Mucosa of gallbladder (tissue), 1 donor: Measurements from ENCODE around the gene PIGM. TPM values are rescaled to one million over a fixed set of nuclear protein-coding genes. Genes with fewer than 3 reads are reported as not detected.

ENCODE experiments used
- DNase-seq: peaks from one replicate; pipeline ENCODE4 v3.0.0-alpha.2; 2020; ENCODE audit warnings: low spot score
- total RNA-seq: library from RNA; stranded (reverse); gene quantifications from one replicate; pipeline ENCODE4 v1.2.1, GENCODE V29; 2021
- donor health status: DM: no; HTN: no; CAD: no.

The PIGM gene
- total RNA-seq, 1 donor from 2014 or later, result 7.9 TPM

DNA sequence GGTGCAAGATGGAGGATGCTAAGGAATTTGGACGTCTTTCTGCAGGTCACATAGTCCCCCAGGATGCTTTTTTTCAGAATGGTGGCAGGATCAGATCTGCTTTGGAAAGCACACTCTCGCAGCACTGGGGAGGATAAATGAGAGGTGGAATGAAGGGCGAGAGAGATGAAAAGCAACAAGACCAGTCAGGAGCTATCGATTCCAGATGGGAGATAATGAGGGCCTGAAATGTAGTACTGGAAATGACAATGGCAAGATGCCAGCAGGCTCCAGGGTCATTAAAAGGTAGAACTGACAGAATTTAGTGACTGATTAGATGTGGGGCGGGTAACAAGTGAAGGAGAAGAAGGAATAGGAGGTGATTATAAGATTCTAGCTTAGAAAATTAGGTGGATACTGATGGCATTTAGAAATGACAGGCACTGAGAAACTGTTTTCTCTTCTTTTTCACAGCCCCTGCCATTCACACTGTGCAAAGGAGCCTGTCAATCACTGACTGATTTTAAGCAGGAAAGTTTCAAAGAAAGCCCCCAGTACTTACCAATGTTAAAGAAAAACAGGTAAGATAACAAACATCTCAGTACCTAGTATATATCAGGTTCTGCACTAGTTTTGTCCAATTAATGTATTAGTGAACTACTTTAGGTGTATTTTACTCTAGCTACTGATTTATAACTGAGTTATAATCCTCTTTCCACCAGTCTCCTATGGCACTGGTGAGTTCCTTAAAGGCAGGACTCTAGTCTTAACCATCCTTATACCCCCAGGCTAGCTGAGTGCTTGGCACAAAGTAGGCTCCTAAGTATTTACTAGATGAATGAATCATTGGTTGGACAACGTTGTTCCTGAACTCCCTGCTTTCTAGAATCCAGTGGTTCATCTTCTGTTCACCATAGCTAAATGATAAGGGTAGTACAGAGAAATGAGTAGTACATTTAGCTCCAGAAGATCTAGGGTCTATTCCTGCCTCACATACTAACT lies 9.2 kb downstream of the PIGM start:
- no peak for DNase-seq

DNA sequence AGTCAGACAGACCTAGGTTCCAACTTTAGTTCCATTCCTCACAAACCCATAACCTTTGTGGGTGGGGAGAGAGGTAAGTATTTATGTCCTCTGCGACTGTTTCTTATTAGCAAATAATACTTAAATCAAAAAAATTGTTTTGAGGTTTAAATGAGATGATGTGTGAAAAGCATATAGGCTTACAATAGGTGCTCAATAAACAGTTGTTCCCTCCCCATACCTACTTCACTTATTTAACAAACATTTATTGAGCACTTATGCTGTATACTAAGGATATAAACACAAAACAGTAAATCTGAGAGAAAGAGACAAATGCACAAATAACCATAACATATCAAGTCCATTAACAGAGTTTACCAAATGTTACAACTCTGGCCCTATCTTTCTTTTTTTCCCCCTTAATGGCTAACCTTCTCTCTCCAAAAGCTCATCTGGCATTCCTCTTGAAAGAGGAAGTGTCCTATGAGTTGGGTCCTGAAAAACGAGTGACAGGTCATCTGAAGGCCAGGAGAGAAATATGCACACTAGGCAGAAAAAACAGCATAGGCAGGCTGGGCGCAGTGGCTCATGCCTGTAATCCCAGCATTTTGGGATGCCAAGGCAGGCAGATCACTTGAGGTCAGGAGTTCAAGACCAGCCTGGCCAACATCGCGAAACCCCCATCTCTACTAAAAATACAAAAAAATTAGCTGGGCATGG lies 10.3 kb downstream of the PIGM start:
- DNase-seq, result no peak

DNA sequence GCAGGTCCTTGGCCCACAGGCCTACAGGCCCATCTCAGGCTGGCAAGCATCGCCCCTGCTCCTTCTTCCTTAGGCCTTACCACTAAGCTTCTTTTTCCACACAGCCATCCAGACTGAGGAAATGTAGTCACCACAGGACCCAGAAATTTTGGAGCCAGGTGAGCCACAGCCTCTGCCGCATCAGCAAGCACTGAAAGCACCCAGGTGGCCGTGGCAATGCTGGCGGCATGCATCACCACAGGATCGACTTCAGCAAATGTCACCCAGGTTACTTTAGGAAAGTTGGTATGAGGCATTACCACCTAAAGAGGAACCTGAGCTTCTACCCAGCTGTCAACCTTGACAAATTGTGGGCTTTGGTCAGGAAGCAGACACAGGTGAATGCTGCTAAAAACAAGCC lies 11.6 kb downstream of the PIGM start:
- DNase-seq, result no peak

DNA sequence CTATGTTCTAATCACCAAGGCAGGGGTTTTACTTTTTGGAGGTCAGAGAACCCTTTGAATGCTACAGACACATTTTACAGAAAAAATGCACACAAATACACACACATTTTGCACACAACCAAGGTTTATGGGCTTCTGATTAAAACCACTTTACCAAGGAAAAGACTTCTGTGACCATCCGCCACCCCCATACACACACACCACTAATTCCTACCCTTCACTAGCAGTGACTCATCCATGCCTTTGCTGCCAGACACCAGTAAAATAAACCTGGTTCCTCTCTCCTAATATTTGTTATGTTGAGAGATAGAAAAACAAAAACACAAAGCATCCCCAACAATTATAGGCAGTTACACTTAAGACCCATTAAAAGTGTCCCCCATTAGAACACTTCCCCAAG lies 12.9 kb downstream of the PIGM start:
- DNase-seq, result no peak

DNA sequence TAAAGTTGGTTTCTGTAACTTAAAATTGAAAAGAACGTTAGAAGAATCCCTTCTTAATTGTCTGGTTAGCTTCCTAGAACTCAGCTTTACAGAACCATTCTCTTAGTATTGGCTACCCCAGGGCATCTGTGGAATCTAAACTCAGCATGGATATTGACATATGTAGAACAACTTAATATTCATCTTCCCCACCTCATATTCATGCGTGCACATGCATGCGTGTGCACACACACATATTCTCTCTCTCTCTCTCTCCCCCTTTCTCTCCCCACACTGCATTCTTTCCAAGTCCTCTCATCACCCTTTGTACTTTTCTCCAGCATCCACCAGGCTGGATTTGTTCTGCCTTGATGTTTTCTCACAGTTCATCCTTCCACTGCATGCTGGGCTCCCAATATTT lies 13.4 kb downstream of the PIGM start:
- DNase-seq, result no peak

DNA sequence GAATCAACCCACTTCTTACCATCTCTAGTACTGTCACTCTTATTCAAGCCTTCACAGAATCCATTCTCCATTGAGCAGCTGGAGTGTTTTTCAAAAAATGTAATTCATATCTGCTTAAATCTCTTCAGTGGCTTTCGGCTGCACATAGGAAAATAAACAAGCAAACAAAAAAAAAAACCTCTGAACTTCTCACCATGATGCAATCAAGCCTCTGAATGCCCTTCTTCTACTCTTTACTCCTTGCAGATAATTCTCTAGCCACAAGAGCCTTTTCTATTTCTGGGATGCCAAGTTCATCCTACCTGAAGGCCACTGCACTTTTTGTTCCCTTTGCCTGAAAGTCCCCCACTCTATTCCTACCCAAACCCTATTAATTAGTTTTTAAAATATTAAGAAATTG lies 14.2 kb downstream of the PIGM start:
- no peak for DNase-seq

DNA sequence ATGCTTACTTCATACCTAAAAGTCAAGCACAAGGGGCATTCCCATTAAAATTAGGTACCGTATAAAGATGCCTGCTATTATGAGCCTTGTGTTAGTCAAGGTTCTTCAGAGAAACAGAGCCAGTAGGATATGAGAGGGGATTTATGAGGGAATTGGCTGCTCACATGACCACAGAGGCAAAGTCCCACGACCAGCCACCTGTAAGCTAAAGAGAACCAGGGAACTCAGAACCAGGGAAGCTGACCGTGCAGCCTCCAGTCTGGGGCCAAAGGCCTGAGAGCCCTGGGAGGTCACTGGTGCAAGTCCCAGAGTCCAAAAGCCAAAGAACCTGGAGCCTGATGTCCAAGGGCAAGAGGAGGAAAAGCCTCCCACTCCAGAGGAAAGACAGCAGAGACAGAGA lies 20.0 kb downstream of the PIGM start:
- DNase-seq, result no peak

DNA sequence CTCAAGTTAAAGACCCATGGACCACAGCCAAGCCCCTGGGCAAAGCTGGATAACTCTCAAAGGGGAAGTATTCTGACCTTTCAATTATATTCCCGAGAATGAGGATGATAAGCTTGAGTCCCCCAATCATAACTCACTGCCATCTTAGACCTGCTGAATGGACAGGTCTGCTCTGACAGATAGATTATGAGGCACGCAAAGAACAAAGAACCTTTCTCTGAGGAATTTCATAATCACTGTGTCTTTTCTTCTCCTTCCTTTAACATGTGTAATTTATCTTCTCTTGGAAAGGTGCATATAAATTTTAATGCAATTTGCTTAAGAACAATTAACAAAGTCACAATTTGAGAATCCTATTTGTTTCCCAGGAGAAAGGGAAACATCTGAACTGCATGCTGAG lies 22.0 kb downstream of the PIGM start:
- DNase-seq, result no peak

DNA sequence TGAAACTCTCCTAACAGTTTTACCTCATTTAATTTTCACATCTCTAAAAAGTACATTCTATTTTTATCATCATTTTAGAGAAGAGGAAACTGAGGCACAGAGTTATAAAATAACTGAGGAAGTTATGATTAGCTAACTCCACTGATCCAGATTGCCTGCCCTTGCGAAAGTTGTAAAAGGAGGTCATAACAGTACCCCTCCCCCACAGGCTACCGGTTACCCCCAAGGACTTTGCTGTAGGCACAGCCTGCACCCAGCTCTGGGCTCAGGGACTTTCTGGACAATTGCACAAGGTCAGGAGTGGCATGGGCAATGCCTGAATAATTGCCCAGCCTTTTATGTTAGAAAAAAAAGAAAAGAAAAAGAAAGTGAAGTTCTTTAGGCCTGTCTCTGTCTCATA lies 22.7 kb downstream of the PIGM start:
- DNase-seq, result no peak

DNA sequence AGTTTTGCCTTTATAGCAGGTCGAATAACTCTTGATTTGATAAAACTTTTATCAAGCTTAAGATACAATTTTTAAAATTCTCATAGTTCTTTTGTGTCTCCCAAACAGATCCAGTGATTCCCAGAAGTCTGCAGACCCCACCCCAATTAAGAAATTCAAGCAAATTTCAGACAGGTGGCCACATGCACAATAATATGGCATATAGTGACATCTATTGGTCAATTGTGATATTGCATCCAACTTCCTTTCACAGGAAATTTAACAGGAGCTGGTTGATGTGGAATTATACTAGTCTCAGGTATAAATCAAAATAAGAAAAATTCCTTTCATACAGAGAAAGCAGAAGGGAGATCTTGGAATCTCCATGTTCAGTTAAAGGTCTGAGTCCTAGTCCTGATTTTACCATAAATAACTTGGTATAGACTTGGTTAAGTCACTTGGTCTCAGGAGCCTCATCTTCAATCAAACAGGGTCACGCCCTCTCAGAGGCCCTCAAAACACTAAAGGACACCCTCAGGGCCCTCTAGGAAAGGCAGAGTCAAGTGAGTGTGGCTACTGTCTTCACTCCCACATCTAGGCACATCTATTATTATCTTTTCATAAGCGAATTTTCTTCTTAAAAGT lies 24.1 kb downstream of the PIGM start:
- DNase-seq, result no peak

DNA sequence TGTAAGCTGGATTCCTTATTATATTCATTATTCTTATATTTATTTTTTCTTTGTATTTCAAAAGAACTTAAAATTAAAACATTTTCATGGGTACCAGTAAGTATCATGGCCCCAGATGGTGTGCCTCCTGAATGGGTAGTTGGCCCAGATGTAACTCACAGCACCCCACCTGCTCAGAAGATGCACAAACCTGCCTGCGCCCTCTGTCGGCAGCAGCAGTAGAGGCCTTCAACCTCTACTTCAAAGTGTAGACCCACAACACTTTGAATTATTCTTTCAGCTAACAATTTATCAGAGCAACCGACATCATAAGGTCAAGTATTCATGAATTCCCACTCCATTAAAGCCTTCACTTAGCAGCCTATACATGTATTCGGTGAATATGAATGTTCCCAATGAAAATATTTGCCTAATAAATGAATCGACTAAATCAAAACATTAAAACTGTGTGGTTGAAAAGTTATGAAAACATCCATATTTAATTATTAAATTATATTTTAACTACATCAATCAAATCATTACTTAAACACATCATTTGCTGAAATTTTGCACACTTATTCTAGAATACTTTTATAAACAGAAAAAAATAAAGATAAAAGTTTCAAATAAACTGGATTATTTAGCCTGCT lies 25.4 kb downstream of the PIGM start:
- DNase-seq, result peak; percentile 69

DNA sequence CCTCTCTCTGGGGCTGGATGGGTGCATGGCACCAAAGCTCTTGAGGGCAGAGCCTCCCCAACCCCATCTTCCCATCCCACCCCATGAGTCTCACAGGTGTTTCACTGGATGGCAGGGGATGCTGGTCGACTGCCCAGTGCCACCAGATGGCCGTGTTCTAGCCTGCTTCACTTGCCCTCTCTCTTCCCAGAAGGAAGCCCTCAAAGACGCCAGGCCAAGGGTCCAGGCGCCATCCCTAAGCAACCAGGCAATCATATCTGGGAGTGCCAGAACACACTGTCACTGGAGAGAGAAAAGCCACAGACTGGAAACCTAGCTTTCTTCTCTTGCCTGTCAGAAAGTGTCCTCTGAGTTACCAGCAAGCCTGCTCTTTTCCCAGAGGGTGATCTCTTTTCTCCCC lies 26.7 kb downstream of the PIGM start:
- DNase-seq, result no peak

DNA sequence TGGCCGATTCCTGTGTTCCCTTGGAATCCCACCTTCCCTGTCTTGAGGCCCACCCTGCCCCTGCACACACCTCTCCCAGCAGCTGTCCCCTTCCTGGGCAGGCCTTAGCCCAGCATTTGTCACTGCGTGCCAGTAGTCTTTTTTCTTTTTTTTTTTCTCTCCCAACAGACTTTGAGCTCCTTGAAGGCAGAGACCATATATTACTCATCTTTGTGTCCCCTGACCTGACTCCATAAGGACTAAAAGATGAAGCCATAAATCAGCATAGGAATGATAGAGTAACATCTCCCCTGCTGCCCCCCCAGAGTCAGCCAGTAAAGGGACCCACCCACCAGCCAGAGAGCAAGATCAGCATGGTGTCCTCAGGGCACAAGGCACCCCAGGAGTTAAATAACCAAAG lies 27.4 kb downstream of the PIGM start:
- DNase-seq, result no peak

DNA sequence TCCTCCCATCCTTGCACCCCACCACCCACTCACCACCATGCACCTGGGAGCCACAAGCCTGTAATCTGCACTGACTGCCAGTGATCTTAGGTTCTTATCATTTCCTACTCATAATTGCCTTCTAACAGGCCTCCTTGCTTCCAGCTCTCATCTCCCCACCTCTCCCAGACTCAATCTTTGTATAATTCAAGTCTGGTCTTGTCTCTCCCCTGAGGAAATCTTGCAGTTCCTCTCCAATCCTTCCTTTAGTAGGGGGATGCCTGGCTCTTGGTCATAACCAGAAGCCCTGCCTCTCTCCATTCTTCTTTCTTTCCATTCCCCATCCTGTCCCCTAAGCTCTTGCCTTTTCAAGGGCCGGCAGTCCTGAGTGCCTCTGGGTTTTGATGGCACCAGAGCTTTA lies 27.8 kb downstream of the PIGM start:
- DNase-seq, result no peak

DNA sequence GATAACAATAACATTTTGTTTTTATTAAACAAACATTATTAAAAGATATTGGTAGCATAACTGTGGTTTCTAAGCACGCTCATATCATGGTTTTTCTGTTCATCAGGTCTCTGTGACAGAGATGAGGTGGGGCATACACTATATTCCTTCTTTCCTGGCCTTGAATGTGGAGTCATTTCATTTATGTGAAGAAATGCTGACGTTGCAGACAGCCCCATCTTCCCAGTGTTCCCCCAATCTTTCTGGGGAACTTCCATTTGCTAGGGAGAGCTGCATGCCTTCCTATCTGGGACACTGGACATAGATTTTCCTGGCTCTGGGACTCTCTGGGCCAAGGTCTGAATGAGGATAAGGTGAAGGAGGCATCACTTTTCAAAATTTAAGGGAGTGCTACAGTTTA lies 30.4 kb downstream of the PIGM start:
- DNase-seq, result no peak

DNA sequence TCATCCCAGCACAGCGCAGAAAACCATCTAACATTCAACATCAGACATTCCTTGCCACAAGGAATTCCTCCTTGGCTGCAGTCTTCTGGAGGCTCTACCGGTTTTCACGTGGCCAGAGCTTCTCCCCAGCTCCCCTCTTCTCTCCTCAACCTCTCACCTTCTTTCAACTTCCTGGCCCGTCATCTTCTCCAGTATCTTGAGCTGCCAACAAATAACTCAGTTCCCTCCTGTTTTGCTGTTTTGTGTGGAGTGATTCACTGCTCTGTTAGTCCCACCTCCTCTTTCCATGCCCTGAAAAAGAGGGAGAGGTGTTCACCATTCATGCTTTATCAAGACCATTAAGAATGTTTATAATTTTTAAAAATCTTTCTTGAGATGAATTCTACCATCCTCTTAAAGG lies 32.6 kb downstream of the PIGM start:
- DNase-seq, result no peak

DNA sequence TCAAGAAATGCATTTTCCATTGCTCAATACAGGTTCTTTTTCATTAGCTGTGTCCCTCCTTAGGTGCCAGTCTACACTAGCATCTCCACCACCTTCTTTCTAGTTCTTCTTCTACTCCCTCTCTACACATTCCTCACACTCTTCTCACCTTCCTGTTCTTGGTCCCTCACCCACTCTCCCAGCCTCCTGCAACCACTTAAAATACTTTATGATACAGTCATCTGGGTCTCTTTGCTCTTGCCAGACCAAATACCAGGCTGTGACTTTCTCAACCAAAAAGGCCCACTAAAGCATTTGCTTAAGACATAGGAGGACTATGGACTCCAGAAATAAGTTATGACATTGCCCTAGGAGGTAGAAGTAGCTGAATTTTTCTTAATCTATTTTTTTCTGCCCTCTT lies 35.1 kb downstream of the PIGM start:
- DNase-seq, result no peak

DNA sequence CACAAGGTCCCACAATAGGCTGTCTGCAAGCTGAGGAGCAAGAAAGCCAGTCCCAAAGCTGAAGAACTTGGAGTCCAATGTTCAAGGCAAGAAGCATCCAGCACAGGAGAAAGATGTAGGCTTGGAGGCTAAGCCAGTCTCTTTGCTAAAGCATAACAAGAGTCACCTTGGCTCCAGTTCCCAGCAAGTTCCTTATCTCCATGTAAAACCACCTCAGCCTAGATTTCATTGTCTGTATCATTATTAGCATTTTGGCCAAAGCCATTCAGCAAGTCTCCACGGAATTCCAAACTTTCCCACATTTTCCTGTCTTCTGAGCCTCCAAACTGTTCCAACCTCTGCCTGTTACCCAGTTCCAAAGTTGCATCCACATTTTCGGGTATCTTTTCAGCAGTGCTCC lies 36.9 kb downstream of the PIGM start:
- no peak for DNase-seq

DNA sequence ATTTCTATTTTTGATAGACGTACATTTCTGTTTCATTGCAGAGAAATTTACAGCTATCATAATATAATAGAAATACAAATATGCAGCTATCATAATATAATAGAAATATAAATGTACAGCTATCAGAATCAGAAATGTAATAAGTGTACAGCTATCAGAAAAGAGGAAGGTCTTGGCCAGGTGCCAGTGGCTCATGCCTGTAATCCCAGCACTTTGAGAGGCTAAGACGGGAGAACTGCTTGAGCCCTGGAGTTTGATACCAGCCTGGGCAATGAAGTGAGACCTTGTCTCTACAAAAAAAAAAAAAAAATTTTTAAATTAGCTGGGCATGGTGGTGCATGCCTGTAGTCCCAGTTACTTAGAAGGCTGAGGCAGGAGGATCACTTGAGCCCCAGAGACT lies 37.9 kb downstream of the PIGM start:
- no peak for DNase-seq

DNA sequence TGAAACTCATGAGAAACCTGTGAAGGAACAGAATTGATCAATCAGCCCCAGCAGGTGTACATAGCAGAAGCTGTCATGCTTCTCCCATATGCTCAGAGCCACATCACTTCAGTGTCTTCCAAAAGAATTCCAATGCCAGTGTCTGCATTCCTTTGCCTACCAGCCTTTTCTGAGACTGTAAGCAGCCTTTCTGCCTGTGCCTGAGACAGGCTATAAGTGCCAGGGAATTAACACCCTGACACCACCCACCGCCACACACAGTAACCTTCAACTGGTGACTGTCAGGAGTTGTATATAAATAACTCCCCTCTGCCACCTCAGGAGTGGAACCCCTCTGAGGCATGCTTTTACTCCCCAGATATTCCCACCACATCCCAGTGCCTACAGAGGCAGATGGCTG lies 39.6 kb downstream of the PIGM start:
- DNase-seq, result no peak

DNA sequence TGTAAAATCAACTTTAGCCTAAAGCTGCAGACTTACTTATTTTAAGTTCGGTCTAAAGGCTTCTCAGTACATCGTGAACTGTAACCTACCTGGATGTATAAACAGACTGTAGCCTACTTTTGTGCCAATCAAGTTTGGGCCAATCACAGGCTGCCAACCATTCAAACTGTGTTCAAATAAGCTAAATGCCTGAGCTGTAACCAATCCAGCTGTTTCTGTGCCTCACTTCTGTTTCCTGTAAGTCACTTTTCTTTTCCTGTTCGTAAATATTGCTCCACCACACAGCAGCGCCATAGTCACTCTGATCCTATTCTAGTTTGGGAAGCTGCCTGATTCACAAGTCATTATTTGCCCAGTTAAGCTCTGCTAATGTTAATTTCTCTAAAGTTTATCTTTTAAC lies 40.3 kb downstream of the PIGM start:
- DNase-seq, result no peak

DNA sequence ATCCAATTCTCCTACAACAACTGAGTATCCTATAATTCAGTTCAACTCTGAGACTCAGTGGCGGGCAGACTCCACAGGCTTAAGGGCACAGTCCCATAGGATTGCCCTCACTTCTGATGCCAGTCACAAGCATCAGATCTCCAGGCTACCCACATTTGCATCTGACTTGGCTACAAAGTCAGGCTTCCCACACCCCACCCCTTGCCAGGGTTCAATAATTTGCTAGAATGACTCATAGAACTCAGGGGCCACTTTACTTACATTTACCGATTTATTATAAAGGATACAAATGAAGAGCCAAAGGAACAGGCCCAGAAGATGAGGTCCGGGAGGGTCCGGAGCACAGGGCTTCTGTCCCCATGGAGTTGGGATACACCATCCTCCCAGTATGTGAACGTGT lies 41.8 kb downstream of the PIGM start:
- no peak for DNase-seq
